ENCODE results near the gene FAM53A.

- TF ChIP-seq CTCF (IDR thresholded peaks at IDR 0.05): no peak
- TF ChIP-seq POLR2A (IDR thresholded peaks at IDR 0.05): no peak
Measured at GRCh38 chr4:1622238-1622637, 61.9 kb downstream of the FAM53A start.
